ENCODE results near the gene IFT80. TPM values are rescaled to one million over a fixed set of nuclear protein-coding genes. Genes with fewer than 3 reads are reported as not detected.

IFT80 gene
- total and polyA plus RNA-seq, 10 of the 15 experiments (the other 5 are each of a cell fraction or from before 2014, with no cell fraction given) = 6.5 to 21.5 (median 14.1) TPM

DNA sequence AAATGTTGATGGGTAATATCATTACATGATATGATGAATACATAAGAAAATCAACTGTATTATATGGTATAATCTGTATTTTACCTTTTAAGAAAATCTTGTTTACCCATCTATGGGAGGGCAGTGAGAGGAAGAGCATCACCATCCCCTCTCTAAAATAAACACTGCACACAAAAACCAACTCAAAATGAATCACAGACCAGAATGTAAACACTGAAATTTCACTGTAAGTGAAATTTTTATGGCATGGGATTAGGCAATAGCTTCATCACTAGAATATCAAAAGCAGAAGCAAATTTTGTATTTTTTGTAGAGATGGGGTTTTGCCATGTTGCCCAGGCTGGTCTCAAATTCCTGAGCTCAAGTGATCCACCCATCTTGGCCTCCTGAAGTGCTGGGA, 26.2 kb downstream of the IFT80 start (continued):
- TF ChIP-seq JUNB (IDR thresholded peaks at IDR 0.05) = no peak
- TF ChIP-seq, protein P1, sequence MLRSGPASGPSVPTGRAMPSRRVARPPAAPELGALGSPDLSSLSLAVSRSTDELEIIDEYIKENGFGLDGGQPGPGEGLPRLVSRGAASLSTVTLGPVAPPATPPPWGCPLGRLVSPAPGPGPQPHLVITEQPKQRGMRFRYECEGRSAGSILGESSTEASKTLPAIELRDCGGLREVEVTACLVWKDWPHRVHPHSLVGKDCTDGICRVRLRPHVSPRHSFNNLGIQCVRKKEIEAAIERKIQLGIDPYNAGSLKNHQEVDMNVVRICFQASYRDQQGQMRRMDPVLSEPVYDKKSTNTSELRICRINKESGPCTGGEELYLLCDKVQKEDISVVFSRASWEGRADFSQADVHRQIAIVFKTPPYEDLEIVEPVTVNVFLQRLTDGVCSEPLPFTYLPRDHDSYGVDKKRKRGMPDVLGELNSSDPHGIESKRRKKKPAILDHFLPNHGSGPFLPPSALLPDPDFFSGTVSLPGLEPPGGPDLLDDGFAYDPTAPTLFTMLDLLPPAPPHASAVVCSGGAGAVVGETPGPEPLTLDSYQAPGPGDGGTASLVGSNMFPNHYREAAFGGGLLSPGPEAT (IDR thresholded peaks at IDR 0.05; ENCODE audit: low read depth) = no peak
- TF ChIP-seq, protein P2, sequence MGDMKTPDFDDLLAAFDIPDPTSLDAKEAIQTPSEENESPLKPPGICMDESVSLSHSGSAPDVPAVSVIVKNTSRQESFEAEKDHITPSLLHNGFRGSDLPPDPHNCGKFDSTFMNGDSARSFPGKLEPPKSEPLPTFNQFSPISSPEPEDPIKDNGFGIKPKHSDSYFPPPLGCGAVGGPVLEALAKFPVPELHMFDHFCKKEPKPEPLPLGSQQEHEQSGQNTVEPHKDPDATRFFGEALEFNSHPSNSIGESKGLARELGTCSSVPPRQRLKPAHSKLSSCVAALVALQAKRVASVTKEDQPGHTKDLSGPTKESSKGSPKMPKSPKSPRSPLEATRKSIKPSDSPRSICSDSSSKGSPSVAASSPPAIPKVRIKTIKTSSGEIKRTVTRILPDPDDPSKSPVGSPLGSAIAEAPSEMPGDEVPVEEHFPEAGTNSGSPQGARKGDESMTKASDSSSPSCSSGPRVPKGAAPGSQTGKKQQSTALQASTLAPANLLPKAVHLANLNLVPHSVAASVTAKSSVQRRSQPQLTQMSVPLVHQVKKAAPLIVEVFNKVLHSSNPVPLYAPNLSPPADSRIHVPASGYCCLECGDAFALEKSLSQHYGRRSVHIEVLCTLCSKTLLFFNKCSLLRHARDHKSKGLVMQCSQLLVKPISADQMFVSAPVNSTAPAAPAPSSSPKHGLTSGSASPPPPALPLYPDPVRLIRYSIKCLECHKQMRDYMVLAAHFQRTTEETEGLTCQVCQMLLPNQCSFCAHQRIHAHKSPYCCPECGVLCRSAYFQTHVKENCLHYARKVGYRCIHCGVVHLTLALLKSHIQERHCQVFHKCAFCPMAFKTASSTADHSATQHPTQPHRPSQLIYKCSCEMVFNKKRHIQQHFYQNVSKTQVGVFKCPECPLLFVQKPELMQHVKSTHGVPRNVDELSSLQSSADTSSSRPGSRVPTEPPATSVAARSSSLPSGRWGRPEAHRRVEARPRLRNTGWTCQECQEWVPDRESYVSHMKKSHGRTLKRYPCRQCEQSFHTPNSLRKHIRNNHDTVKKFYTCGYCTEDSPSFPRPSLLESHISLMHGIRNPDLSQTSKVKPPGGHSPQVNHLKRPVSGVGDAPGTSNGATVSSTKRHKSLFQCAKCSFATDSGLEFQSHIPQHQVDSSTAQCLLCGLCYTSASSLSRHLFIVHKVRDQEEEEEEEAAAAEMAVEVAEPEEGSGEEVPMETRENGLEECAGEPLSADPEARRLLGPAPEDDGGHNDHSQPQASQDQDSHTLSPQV (IDR thresholded peaks at IDR 0.05) = no peak

DNA sequence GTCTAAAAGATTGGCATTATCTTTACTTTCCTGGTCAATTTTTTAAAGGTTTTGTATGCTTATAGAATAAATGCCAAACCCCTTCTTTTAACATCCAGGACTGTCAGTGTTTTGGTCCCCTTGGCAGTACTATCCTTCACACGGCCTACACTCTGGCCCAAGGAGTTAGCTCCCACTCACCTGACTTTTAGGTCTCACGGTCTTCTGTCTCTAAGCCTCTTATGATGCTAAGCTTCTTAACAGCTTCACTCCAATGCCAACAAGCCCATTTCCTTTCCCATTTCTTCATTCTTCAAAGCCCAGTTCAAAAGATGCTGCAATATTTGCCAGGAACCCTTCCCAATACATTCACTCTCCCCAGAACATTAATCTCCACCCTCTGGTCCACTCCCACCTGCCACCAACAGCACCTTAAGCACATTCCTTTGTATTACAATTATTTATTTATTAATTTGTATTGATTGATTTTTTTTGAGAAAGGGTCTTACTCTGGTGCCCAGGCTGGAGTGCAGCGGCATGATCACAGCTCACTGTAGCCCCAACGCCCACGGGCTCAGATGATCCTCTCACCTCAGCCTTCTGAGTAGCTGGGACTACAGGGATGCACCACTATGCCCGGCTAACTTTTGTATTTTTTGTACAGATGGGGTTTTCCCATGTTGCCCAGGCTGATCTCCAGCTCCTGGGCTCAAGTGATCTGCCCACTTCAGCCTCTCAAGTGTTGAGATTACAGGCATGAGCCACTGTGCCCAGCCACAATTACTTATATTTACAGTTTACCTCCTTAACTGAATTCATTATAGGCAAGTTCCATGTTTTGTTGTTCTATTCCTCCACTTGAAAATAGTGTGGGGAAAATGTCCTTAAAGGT, 27.8 kb downstream of the IFT80 start:
- Histone ChIP-seq H2AFZ (ENCODE audit: control insufficient read depth, low read depth, low read length) (no peak overlapping the region), H3K27me3 (replicated peaks in 1 of 2; ENCODE audit: control insufficient read depth in 2 of 2, insufficient read depth in 2 of 2, low read length in 1 of 2) (no peaks in the 10 kb centered on the region), H3K9ac (ENCODE audit: control insufficient read depth, insufficient read depth, low read length) (no peak overlapping the region), H3K4me1 (ENCODE audit: control insufficient read depth, insufficient read depth, low read length) (no peaks in the 10 kb centered on the region), H3K4me2 (ENCODE audit: control insufficient read depth, insufficient read depth) (no peak overlapping the region), H3K36me3 (ENCODE audit: control insufficient read depth in 2 of 2, insufficient read depth in 2 of 2, low read length in 1 of 2) (no peaks in the 10 kb centered on the region), H4K20me1 (ENCODE audit: control insufficient read depth, insufficient read depth) (no peaks in the 10 kb centered on the region), H3K9me3 (replicated peaks; ENCODE audit: control insufficient read depth, insufficient read depth, low read length) (no peaks in the 10 kb centered on the region), H3K79me2 (ENCODE audit: control insufficient read depth, insufficient read depth, low read length) (no peaks in the 10 kb centered on the region), H3K27ac (ENCODE audit: control insufficient read depth, insufficient read depth) (no peak overlapping the region), H3K4me3 (no peak overlapping the region)
- ChIA-PET RAD21 (ENCODE audit: unreplicated experiment) (no interaction called here), SMC1A (ENCODE audit: uncharacterized antibody, unreplicated experiment) (interaction anchor here (1.4 to 2.5 kb wide), 5 partner anchors 10 to 42 kb away, joined by 3 to 11 read pairs (median 4); partner anchors contain the start of genes IFT80 and SMC4), POLR2A (no interaction called here), CTCF (no interaction called here)
- intact Hi-C loops (cut with micrococcal nuclease; ENCODE audit: unreplicated experiment) = no loop called here
- in situ Hi-C loops (cut with MboI) = no loop called here
- no peak for DNase-seq (ENCODE audit: low read depth, low spot score)
- TSS peak; percentile 49 for BruUV-seq (replicated peaks)
- no peak for ATAC-seq
- TF ChIP-seq CHD2 (IDR thresholded peaks at IDR 0.05; ENCODE audit: borderline replicate concordance, low read depth, low read length) = no peak
- TF ChIP-seq, protein P3, sequence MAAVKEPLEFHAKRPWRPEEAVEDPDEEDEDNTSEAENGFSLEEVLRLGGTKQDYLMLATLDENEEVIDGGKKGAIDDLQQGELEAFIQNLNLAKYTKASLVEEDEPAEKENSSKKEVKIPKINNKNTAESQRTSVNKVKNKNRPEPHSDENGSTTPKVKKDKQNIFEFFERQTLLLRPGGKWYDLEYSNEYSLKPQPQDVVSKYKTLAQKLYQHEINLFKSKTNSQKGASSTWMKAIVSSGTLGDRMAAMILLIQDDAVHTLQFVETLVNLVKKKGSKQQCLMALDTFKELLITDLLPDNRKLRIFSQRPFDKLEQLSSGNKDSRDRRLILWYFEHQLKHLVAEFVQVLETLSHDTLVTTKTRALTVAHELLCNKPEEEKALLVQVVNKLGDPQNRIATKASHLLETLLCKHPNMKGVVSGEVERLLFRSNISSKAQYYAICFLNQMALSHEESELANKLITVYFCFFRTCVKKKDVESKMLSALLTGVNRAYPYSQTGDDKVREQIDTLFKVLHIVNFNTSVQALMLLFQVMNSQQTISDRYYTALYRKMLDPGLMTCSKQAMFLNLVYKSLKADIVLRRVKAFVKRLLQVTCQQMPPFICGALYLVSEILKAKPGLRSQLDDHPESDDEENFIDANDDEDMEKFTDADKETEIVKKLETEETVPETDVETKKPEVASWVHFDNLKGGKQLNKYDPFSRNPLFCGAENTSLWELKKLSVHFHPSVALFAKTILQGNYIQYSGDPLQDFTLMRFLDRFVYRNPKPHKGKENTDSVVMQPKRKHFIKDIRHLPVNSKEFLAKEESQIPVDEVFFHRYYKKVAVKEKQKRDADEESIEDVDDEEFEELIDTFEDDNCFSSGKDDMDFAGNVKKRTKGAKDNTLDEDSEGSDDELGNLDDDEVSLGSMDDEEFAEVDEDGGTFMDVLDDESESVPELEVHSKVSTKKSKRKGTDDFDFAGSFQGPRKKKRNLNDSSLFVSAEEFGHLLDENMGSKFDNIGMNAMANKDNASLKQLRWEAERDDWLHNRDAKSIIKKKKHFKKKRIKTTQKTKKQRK (IDR thresholded peaks at IDR 0.05; ENCODE audit: low read depth, low read length) = no peak
- TF ChIP-seq NFXL1 (IDR thresholded peaks at IDR 0.05; ENCODE audit: borderline replicate concordance) = no peak
- TF ChIP-seq, protein P4, sequence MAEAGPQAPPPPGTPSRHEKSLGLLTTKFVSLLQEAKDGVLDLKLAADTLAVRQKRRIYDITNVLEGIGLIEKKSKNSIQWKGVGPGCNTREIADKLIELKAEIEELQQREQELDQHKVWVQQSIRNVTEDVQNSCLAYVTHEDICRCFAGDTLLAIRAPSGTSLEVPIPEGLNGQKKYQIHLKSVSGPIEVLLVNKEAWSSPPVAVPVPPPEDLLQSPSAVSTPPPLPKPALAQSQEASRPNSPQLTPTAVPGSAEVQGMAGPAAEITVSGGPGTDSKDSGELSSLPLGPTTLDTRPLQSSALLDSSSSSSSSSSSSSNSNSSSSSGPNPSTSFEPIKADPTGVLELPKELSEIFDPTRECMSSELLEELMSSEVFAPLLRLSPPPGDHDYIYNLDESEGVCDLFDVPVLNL (IDR thresholded peaks at IDR 0.05; ENCODE audit: low read depth, low read length) = no peak
- no peak for TF ChIP-seq SMC3 (IDR thresholded peaks at IDR 0.05; ENCODE audit: borderline replicate concordance, low read length)
- TF ChIP-seq IRF4 (IDR thresholded peaks at IDR 0.05; ENCODE audit: low read depth, low read length) = no peak
- WGBS (ENCODE audit: insufficient coverage, insufficient replicate concordance, low lambda C conversion rate, missing lambda C conversion rate) = 96% methylated on average over 6 of the region's 6 CpGs
- FAIRE-seq = no peak

Data from GM12878 (cell line).